Left ventricle myocardium superior (tissue), 1 donor: ENCODE results near the gene CDYL2. TPM values are rescaled to one million over a fixed set of nuclear protein-coding genes. Genes with fewer than 3 reads are reported as not detected.

Source experiments
- ATAC-seq: fragments of 200-7000 bp; cut with Tn5 transposase; one replicate; pipeline ENCODE4 v1.9.1; 2020; ENCODE audit warnings: mild to moderate bottlenecking, moderate library complexity
- DNase-seq: peaks from one replicate; pipeline ENCODE4 v3.0.0-alpha.2; 2020
- intact Hi-C: fragments of 100-400 bp; cut with micrococcal nuclease; formaldehyde crosslinking; loops from one replicate; pipeline ENCODE4 v1.11.0; 2022
- total RNA-seq: library from RNA; stranded (reverse); fragmentation: NEBNext Ultra II Directional; extraction: Animal tissue kit (Norgen Biotek cat#: 25700); gene quantifications from one replicate; pipeline ENCODE4 v1.2.1, GENCODE V29; 2021
- donor health status: DM: no; HTN: yes; CAD: no; lungs with severe emphysema.

Gene CDYL2
- total RNA-seq, 1 donor from 2014 or later = 2.9 TPM

GRCh38 chr16:80585764-80586163, 218.6 kb downstream of the CDYL2 start:
- ATAC-seq (no peak), DNase-seq (no peak)
- intact Hi-C loops = no loop called here

- intact Hi-C loops = no loop called here
- ATAC-seq (no peak), DNase-seq (peak; percentile 31)
Measured at GRCh38 chr16:80583466-80583865, 220.9 kb downstream of the CDYL2 start.

- ATAC-seq = no peak
- DNase-seq = no peak
- intact Hi-C loops = no loop called here
Measured at GRCh38 chr16:80580109-80580832, 224.1 kb downstream of the CDYL2 start.

- intact Hi-C loops = no loop called here
- ATAC-seq = no peak
- DNase-seq = no peak
Measured at GRCh38 chr16:80577485-80578280, 226.7 kb downstream of the CDYL2 start.

GRCh38 chr16:80576343-80576912, 228.0 kb downstream of the CDYL2 start:
- ATAC-seq (no peak), DNase-seq (no peak)
- intact Hi-C loops = no loop called here

GRCh38 chr16:80573700-80574120, 230.7 kb downstream of the CDYL2 start:
- intact Hi-C loops = no loop called here
- ATAC-seq (no peak), DNase-seq (no peak)

GRCh38 chr16:80570106-80570478, 234.3 kb downstream of the CDYL2 start:
- no peak for ATAC-seq
- intact Hi-C loops = no loop called here
- DNase-seq = no peak

- DNase-seq = no peak
- no peak for ATAC-seq
- intact Hi-C loops = no loop called here
Measured at GRCh38 chr16:80569440-80570105, 234.8 kb downstream of the CDYL2 start.

- DNase-seq (no peak), ATAC-seq (no peak)
- intact Hi-C loops = no loop called here
Measured at GRCh38 chr16:80564394-80564793, 240.0 kb downstream of the CDYL2 start.

GRCh38 chr16:80563066-80563465, 241.3 kb downstream of the CDYL2 start:
- ATAC-seq = no peak
- no peak for DNase-seq
- intact Hi-C loops = no loop called here

GRCh38 chr16:80559369-80559768, 245.0 kb downstream of the CDYL2 start:
- ATAC-seq = no peak
- intact Hi-C loops = no loop called here

GRCh38 chr16:80557037-80557436, 247.4 kb downstream of the CDYL2 start:
- DNase-seq = no peak
- intact Hi-C loops = no loop called here
- ATAC-seq = no peak

More at GRCh38 chr16:80559369-80559768, 245.0 kb downstream of the CDYL2 start:
- no peak for DNase-seq

GRCh38 chr16:80556481-80556880, 247.9 kb downstream of the CDYL2 start:
- ATAC-seq = no peak
- DNase-seq = no peak
- intact Hi-C loops = no loop called here

- intact Hi-C loops = no loop called here
- DNase-seq (no peak), ATAC-seq (no peak)
Measured at GRCh38 chr16:80554033-80554432, 250.4 kb downstream of the CDYL2 start.

GRCh38 chr16:80552277-80552676, 252.1 kb downstream of the CDYL2 start:
- intact Hi-C loops = no loop called here
- ATAC-seq = no peak
- no peak for DNase-seq

Other genes with a start within 250 kb of the CDYL2 start
- gene CMC2, start 202.3 kb upstream of the CDYL2 start, total RNA-seq = 132 TPM
- gene CENPN, start 202.6 kb upstream of the CDYL2 start, total RNA-seq = 7.2 TPM
- gene ATMIN, start 231.2 kb upstream of the CDYL2 start, total RNA-seq = 26.5 TPM